Metanephros (tissue), 2 donors: ENCODE measurements around the gene SELENOW. TPM values are rescaled to one million over a fixed set of nuclear protein-coding genes. Genes with fewer than 3 reads are reported as not detected.

Experiments
- small RNA-seq: library from RNA; depleted of rRNA; stranded (forward); fragments of <200 nt; gene quantifications from one replicate; pipeline ENCODE3, GENCODE V24; 2014; ENCODE audit warnings: low replicate concordance
- total RNA-seq: library from RNA; depleted of rRNA; stranded (reverse); fragments of >200 nt; gene quantifications from one replicate; pipeline ENCODE4 v1.2.3, GENCODE V29; 2014

SELENOW gene
- 172 TPM for total RNA-seq

DNA sequence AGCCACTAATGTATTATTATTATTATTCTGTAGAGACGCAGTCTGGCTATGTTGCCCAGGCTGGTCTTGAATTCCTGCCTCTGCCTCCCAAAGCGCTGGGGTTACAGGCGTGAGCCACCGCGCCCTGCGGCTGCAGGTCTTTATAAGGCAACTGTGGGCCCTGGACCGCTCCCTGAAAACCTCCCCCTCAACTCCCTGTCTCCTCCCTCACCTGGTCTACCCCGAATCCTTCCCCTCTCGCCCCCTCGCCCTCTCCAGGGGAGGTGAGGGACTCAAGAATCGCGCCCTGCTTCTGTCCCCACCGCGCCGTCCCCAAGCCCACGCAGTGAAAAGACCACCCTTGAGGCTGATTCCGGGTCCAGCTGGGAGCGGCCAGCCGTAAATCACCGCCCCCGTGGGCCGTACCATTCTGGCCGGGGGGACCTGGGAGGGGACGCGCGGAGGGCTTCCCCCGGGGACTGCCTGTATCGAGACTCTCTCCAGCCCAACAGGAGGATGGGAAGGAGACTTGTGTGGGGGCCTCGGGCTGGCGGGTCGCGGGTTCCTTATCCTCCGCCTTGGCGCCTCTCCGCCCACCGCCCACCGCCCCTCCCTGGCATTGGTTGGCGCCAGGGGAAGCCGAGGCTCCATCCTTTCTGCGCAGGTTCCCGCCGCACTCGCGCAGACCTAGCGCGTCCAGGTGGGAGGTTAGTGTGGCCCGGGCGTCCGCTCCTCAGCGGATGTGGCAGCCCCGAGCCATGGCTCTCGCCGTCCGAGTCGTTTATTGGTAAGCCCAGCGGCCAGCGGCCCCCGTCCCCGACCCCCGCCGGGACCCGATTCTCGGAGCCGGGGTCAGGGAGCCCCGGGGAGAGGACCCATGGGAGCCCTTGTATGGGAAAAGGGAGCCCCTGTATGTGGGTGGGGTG lies at the start of gene SELENOW:
Gene SELENOW, plus strand, starts transcription at position 655 of the 905 bp plus-strand sequence. Its CDS starts 83 bp downstream, at position 738.

DNA sequence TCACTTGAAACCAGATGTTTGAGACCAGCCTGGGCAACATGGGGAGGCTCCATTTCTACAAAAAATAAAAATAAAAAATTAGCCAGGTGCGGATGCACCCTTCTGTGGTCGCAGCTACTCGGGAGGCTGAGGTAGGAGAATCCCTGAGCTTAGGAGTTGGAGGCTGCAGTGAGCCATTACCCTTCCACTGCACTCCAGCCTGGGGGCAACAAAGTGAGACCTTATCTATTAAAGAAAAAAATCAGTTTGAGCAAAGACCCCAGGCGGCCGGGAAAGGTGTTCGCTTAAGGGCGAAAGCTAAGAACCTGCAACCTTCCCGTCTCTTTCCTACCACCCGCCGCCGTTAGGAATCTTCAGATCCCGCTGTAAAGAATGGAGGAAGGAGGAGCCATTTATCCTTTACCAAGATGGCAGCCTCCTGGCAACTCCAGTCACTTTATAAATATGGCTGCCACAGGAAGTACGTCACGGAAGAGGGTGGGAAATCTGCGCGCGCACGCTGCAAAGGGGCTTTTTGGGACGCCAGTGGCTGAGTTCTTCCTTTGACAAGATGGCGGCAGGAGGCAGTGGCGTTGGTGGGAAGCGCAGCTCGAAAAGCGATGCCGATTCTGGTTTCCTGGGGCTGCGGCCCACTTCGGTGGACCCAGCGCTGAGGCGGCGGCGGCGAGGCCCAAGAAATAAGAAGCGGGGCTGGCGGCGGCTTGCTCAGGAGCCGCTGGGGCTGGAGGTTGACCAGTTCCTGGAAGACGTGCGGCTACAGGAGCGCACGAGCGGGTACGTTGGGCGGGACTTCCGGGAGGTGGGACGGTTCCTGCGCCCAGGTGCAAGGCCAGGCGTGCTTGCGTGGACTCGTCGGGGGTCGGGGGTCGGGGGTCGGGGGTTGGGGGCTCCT lies 33.2 kb upstream of the SELENOW start, which contains the start of gene NOP53:
Gene NOP53, plus strand, starts transcription at position 537 of the 892 bp plus-strand sequence. Its CDS starts 14 bp downstream, at position 551.

DNA sequence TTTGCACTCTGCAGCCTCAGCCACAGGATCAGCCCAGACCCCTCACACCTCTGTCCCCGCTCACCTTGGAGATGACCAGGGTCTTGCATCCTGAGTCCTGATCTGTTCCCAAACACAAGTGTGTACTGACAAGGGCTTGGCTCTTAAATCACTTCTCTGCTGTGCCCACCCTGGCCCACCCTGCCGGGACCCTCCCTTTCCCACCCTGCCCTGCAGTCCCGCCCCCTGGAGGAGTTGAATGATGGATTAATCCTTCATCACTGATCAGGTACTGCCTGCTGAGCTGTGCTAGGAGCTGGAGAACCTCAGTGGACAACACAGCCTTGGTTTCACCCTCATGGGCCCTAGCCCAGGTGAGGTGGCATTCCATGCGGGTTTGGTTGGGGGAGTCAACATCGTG lies 25.9 kb downstream of the SELENOW start, which contains the start of gene TPRX1:
Gene TPRX1, minus strand, starts transcription at position 101 of the 400 bp plus-strand sequence. Its CDS starts 12 bp downstream, at position 89.

DNA sequence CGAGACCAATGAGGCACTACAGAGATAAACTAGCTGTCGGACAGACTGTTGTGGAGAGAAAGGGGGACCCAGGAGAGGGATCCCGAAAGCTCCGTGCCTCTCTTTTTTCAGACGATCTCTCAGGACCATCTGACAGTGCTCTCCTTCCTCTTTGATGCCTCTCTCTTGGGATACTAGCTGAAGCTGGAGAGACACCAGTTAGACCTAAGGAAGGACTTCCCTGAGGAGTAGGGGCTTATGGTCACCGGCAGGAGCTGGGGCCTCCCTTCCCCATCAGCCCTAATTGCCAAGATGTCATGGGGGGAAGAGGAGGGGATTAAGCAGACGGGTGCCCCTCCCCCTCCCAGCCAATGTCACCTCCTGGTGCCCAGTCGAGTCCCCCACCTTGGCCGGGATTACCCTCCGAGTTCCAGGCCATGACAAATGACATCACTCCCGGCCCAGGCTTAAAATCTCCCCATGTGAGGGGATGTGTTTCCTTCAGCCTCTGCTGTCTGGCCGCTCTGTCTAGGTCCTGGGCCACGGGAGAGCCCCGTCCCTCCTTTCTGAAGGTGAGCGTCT lies 43.0 kb downstream of the SELENOW start, which contains the start of gene CRX:
Gene CRX, plus strand, starts transcription at position 478 of the 561 bp plus-strand sequence. CDS start 12,507 bp downstream, outside the sequence.

Small RNA genes within 50 kb of the gene (small RNA-seq; reads per million reads assigned to genes)
- gene AC008745.1 (not detected), gene SNORD23 (not detected)

Other genes with a start within 250 kb of the SELENOW start
- 0.18 TPM for gene ZNF541, start 205.6 kb upstream of the SELENOW start, total RNA-seq
- gene BICRA, start 169.6 kb upstream of the SELENOW start, total RNA-seq = 17.7 TPM
- gene EHD2, start 65.3 kb upstream of the SELENOW start, total RNA-seq = 46.1 TPM
- 144 TPM for gene NOP53, start 33.2 kb upstream of the SELENOW start, total RNA-seq
- gene TPRX1, start 25.8 kb downstream of the SELENOW start, total RNA-seq = not detected
- not detected for gene CRX, start 43.2 kb downstream of the SELENOW start, total RNA-seq
- gene TPRX2, start 80.5 kb downstream of the SELENOW start, total RNA-seq = not detected
- 0.41 TPM for gene SULT2A1, start 107.6 kb downstream of the SELENOW start, total RNA-seq
- gene BSPH1, start 213.5 kb downstream of the SELENOW start, total RNA-seq = not detected
- gene ELSPBP1, start 215.9 kb downstream of the SELENOW start, total RNA-seq = not detected